Measurements from ENCODE around the gene MFSD11. TPM values are rescaled to one million over a fixed set of nuclear protein-coding genes. Genes with fewer than 3 reads are reported as not detected.
"Not testable (repeated sequence)": the region's sequence is repeated elsewhere in the genome, so short reads cannot be mapped to it uniquely, and the experiment has no call there.

Gene MFSD11
- total RNA-seq (2014; rRNA removed; shearing (Covaris generic)) = 11.1 and 16.5 TPM in 2 replicates

DNA sequence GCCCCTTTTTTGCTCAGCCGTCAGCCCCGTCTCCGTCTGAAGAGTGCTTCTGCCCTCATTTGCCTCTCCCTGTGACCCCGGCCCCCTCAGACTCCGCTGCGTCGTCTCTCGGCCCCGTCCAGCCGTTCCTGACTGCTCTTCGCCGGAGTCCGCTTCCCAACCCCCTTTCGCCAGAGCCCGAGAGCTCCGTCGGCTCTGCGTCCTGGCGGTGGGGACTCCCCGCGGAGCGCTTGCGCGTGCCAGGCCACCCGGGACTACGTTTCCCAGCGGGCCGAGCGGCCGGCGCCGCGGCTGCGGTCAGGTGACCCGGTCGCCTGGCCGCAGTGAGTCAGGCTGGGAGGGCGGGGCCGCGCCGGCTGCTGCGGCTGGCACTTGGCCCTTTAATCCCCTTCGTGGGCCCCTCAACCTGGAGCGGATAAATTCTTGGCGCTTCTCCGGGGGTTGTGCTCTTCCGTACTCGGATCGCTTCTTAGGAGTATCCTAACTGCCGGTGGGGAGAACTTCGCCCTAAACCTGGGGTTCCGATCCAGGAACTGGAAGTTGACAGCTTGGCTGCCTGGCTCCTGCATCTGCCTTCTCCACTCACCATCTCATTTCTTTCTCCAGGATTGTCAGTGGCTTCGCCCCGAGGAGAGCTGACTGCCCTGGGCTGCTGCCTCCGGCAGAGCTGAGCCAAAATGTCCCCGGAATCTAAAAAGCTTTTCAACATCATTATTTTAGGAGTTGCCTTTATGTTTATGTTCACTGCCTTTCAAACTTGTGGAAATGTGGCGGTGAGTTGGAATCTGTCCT lies at the start of gene MFSD11:
Gene MFSD11, plus strand, starts transcription at position 444 of the 792 bp plus-strand sequence. Its CDS starts 234 bp downstream, at position 678.
- peak; percentile 98 for DNase-seq
- H3K36me3 ChIP-seq (replicated peaks; ENCODE audit: control insufficient read depth, insufficient read depth, low read length) = peaks cover 28% of the 10 kb centered on the region
- H3K27me3 ChIP-seq (ENCODE audit: control insufficient read depth, insufficient read depth, low read length) = no peaks in the 10 kb centered on the region
- H3K4me3 ChIP-seq (ENCODE audit: insufficient read depth, low read depth, low read length) = peak within 1 kb of the TSS; percentile 98

DNA sequence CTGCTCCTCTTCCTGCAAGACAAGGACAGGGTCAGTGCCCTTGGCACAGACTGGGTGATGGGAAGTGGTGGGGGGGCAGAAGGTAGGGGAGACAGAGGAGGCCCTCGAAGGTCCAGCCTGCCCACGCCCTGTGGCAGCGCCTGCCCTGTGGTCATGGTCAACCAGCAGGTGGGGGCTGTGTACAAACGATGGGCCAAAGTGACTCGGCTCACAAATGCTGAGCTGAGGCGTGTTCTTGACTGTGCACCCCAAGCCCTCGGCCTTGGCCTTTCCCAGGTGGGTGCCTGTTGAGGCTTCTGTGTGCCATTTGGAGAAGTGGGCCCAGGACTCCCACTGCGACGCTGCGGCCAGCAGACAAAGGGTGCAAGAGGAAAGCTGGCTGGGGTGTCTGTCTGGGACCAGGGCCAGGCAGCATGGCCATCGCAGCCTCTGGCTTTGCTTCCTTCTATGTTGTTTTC lies 49.7 kb upstream of the MFSD11 start:
- H3K4me3 ChIP-seq (ENCODE audit: insufficient read depth, low read depth, low read length) = no peak overlapping the region
- no peaks in the 10 kb centered on the region for H3K27me3 ChIP-seq (ENCODE audit: control insufficient read depth, insufficient read depth, low read length)
- no peak for DNase-seq

DNA sequence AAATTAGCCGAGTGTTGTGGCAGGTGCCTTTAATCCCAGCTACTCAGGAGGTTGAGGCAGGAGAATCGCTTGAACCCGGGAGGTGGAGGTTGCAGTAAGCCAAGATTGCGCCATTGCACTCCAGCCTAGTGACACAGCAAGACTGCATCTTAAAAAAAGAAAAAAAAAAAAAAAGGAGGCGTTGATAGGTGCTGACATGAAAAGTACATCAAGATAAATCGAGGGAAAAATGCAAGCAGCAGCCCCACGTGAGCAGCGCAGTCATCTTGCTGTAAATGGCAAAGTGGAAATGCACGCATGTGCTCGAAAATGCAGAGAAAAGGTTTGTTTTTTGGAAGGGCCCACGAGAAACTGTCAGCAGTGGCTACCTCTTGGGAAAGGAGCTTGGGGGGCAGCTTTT lies 48.1 kb upstream of the MFSD11 start:
- no peak for DNase-seq
- no peaks in the 10 kb centered on the region for H3K27me3 ChIP-seq (ENCODE audit: control insufficient read depth, insufficient read depth, low read length)
- no peaks in the 10 kb centered on the region for H3K36me3 ChIP-seq (replicated peaks; ENCODE audit: control insufficient read depth, insufficient read depth, low read length)
- no peak overlapping the region for H3K4me3 ChIP-seq (ENCODE audit: insufficient read depth, low read depth, low read length)

More for the DNA sequence above, 49.7 kb upstream of the MFSD11 start:
- no peaks in the 10 kb centered on the region for H3K36me3 ChIP-seq (replicated peaks; ENCODE audit: control insufficient read depth, insufficient read depth, low read length)

DNA sequence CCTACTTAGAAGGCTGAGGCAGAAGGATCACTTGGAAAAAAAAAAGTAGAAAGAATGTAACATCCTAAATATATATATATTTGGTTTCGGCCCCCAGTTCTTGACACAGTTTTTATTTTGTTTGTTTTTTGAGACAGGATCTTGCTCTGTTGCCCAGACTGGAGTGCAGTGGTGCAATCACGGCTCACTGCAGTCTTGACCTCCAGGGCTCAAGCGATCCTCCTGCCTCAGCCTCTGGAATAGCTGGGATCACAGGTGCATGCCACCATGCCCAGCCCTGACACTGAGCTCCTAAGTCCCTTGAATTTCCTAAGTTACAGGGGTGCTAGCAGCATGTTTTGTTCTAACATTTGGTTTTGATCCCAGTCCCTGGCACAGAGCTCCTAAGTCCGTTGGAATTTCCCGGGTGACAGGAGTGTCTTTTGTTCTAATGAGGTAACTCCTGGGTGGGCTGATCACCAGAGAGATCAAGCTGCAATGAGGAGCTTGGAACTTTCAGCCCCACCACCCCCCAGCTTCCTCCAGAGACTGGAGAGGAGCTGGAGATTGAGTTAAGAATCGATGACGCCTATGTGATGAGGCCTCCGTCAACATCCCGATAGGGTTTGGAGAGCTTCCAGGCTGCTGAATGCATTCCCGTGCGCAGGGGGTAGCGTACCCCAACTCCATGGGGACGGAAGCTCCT lies 47.2 kb upstream of the MFSD11 start:
- H3K27me3 ChIP-seq (ENCODE audit: control insufficient read depth, insufficient read depth, low read length) = no peaks in the 10 kb centered on the region
- H3K36me3 ChIP-seq (replicated peaks; ENCODE audit: control insufficient read depth, insufficient read depth, low read length) = no peaks in the 10 kb centered on the region
- no peak for DNase-seq
- H3K4me3 ChIP-seq (ENCODE audit: insufficient read depth, low read depth, low read length) = no peak overlapping the region

DNA sequence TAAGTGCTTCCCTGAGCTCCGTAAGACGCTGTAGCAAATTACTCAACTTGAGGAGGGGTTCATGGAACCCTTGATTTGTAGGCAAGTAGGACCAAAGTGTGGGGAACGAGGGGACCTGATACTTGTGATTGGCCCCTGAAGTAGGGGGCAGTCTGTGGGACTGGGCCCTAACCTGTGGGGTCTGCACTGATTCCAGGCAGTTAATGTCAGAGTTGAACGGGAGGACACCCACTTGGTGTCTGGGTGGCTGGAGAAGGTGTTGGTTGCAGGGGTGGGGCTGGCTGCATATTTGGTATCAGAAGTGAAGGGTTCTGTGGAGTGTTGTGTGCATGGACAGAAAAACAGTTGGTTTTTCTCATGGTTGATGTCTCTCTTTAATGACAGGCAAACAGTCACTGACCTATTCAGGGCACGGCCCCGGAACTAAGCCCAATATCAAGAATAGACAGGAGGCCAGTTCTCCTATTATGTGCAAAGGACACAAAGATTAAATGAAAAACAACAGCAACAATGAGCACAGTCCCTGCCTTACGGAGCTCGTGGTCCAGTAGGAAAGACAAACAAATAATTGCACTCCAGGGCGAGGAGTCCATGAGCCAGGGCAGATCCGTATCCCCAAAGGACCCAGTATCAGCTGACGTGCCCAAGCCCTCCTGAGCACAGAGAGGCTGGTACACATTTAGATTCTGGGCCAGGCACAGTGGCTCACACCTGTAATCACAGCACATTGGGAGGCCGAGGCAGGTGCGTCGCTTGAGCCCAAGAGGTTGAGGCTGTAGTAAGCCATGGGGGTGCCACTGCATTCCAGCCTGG lies 46.3 kb upstream of the MFSD11 start:
- H3K36me3 ChIP-seq (replicated peaks; ENCODE audit: control insufficient read depth, insufficient read depth, low read length) = no peaks in the 10 kb centered on the region

DNA sequence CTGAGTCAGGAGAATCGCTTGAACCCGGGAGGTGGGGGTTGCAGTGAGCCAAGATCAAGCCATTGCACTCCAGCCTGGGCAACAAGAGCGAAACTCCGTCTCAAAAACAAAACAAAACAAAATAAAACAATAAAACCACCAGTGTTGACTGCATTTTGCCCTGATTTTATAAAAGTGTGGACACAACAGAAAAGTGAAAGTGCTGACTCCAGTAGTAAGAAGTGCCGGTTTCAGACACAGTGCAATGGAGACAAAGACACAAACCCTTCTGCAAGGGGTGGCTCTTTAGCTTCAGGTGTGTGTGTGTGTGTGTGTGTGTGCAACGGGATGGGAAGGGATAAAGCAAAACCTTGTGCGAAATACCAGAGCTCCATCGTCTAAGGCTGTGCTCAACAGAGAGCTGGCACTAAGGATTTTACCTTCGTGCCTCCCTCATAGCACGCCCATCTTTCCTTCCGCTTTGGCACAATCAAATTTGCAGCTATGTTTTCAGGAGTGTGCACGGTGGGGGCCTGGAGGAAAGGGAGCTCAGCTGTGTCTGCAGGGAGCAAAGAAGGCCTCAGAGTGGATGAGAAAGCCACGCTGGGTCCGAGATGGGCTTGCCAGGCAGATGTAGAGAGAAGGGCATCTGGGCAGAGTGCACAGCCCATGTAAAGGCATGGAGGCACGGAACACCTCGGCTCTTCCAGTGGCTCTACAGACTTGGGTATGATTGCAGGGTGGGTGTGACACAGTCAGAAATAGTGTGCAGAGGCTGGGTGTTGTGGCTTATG lies 42.7 kb upstream of the MFSD11 start:
- no peak overlapping the region for H3K4me3 ChIP-seq (ENCODE audit: insufficient read depth, low read depth, low read length)
- no peak for DNase-seq
- H3K27me3 ChIP-seq (ENCODE audit: control insufficient read depth, insufficient read depth, low read length) = no peaks in the 10 kb centered on the region
- H3K36me3 ChIP-seq (replicated peaks; ENCODE audit: control insufficient read depth, insufficient read depth, low read length) = no peaks in the 10 kb centered on the region

More for the DNA sequence above, 46.3 kb upstream of the MFSD11 start:
- no peaks in the 10 kb centered on the region for H3K27me3 ChIP-seq (ENCODE audit: control insufficient read depth, insufficient read depth, low read length)
- no peak overlapping the region for H3K4me3 ChIP-seq (ENCODE audit: insufficient read depth, low read depth, low read length)
- DNase-seq = no peak

DNA sequence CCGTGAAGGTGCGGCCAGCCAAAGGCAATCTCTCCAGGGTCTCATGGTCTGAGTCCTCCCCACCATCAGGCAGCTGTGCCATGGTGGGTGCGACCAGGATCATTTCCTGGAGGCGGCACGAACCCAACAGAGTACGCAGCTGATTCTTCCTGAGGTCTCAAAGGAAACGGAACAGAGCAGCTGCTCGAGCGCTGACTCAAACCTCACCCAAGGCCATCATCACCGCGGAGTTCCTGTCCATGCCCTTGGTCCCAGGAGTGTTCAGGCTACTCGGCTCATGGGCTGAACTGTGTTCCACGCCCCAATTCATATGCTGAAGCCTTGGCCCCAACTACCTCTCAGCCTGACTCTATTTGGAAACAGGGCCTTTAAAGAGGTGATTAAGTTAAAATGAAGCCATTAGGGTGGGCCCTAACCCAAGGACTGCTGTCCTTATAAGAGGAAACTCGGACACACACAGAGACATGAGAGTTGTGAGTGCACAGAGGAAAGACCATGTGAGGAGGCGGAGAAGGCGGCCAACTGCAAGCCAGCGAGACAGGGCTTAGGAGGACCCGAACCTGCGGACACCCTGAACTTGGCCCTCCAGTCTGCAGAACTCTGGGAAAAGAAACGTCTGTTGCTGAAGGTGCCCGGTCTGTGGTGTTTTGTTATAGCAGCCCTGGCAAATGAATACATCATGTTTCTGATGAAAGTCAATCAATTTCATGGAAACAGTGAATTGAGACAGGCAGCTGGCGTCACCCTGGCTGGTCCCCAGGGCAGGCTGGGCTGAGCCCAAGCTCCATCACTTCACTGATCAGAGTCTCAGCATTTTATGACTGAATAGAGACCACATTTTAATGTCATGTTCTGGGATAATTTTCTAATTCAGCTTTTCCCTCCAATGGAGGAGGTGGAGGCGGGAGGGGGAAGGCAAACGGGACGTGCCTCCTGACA lies 40.9 kb upstream of the MFSD11 start:
- no peak for DNase-seq
- no peaks in the 10 kb centered on the region for H3K36me3 ChIP-seq (replicated peaks; ENCODE audit: control insufficient read depth, insufficient read depth, low read length)
- H3K27me3 ChIP-seq (ENCODE audit: control insufficient read depth, insufficient read depth, low read length) = no peaks in the 10 kb centered on the region
- H3K4me3 ChIP-seq (ENCODE audit: insufficient read depth, low read depth, low read length) = no peak overlapping the region

DNA sequence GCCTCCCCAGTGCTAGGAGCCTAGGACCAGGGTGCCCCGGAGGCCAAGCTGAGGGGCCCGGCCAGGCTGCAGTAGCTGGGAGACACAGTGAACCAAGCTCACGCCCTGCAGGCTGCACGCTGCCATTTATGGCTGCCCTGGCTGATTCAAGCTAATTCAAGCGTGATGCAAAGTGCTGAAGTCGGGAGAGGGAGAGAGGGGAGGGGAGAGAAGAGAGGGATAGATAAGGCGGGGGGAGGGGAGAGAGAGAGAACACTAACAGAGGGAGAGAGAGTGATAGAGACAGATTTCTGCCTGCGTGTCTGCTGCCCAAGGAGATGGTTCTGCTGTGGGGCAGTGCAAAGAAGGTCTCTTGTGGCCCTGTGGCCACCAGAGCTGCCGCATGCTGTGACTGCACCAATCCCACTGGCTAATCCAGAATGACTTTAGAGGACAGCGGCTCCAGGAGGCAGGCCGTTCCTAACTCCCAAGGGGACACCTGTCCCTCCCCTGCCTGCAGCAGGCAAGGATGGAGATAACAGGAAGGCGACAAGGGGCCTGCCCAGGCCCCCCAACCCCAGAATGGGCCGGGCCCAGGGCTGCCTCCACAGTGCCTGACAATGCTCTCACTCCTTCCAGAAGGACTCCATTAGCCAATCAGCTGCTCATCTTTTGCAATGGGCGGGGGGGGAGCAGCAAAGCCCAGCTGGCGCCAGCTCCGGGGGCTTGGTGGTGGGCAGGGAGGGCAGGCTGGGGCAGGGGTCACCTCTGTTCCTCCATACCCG lies 40.0 kb upstream of the MFSD11 start:
- peak; percentile 87 for DNase-seq
- H3K4me3 ChIP-seq (ENCODE audit: insufficient read depth, low read depth, low read length) = no peak overlapping the region
- H3K27me3 ChIP-seq (ENCODE audit: control insufficient read depth, insufficient read depth, low read length) = no peaks in the 10 kb centered on the region
- H3K36me3 ChIP-seq (replicated peaks; ENCODE audit: control insufficient read depth, insufficient read depth, low read length) = no peaks in the 10 kb centered on the region

DNA sequence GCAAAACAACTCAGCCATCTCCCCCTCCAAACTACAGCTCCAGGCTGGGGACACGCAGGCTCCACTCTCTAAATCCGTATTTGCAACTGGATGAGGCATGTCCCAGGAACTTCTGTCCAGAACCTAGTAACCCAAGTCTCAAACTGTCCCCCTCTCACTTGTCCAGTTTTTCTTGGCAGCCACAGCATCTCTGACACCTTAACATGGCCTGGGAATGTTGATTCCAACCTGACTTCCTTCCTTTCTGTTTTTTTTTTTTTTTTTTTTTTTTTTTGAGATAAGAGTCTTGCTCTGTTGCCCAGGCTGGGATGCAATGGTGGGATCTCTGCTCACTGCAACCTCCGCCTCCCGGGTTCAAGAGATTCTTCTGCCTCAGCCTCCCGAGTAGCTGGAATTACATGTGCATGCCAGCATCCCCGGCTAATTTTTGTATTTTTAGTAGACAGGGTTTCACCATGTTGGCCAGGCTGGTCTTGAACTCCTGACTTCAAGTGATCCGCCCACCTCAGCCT lies 39.4 kb upstream of the MFSD11 start:
- not testable (repeated sequence) for H3K36me3 ChIP-seq (replicated peaks; ENCODE audit: control insufficient read depth, insufficient read depth, low read length); H3K27me3 ChIP-seq (ENCODE audit: control insufficient read depth, insufficient read depth, low read length); H3K4me3 ChIP-seq (ENCODE audit: insufficient read depth, low read depth, low read length); DNase-seq

DNA sequence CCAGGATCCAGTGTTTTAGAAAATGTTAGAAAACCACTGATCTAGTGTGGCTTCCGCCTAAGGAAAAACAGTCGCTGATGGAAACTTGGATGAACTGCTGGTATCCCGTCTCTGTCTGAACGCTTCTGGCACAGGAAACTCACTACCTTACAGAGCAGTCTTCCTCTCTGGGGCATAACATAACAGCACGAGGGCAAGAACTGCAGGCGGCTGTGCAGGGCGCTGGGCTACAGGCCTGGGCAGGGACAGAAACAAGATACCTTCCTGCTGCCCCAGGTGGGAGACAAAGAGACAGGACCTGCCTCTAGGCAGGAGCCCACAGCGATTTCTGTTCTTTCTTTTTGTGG lies 37.7 kb upstream of the MFSD11 start:
- no peaks in the 10 kb centered on the region for H3K27me3 ChIP-seq (ENCODE audit: control insufficient read depth, insufficient read depth, low read length)
- H3K36me3 ChIP-seq (replicated peaks; ENCODE audit: control insufficient read depth, insufficient read depth, low read length) = no peaks in the 10 kb centered on the region
- DNase-seq = peak; percentile 69
- no peak overlapping the region for H3K4me3 ChIP-seq (ENCODE audit: insufficient read depth, low read depth, low read length)

DNA sequence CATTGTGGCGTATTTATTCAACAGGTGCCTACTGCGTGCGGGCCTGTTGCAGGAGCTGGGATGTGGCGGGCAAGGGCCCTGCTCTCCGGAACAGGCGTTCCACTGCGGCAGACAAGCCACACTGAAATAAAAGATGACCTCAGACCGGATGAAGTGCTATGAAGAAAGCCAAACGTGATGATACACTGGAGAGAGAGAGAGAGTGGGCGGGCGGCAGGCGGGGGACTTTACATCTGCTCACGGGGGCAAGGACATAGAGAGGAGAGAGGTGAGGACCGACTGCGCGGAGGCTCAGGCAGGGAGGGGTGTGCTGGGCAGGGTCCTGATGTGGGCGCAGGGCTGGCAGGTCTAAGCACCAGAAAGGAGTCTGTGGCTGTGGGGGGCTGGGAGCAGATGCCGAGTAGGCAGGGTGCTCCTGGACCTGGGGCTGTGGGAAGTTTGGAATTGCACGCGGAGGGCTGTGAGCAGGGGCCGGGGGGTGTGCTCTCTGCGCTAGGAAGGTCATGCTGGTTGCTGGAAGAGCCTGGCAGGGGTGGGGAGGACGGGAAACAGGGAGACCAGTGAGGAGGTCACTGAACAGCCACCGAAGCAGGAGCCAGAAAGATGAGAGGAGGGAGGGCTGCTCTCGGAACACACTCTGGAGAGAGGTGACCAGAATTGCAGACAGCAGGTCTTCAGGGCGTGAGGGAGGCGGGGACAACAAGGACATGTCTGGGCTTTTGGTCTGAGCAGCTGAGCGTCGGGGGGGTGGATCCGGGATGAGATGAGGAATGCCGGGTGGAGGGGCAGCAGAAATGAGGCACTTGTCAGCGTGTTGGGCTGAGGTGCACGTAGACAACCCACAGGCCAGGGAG lies 37.1 kb upstream of the MFSD11 start:
- H3K36me3 ChIP-seq (replicated peaks; ENCODE audit: control insufficient read depth, insufficient read depth, low read length) = no peaks in the 10 kb centered on the region
- no peak overlapping the region for H3K4me3 ChIP-seq (ENCODE audit: insufficient read depth, low read depth, low read length)
- peak; percentile 86 for DNase-seq
- H3K27me3 ChIP-seq (ENCODE audit: control insufficient read depth, insufficient read depth, low read length) = no peaks in the 10 kb centered on the region

DNA sequence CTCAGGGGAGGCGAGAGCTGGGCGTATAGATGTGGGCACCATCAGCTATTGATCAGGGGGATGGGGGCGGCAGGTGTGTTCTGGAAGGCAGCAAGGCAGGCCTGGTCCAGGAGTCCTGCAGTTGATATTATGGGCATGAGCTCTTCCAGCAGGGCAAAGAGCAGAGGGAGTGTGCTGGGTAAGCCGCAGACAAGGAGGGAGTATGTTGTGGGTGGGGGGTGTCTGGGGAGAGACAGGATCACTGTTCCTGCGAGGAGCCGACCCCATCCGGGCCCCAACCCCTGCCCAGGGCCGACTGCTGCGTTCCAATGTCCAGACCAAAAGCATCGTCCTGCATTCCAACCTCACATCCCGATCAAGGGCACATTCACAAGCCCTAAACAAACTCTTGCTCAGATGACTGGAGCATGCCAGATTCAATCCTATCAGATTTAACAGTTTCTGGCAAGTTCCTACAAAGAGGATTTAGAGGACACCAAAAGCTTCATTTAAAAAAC lies 36.4 kb upstream of the MFSD11 start:
- DNase-seq = no peak
- no peaks in the 10 kb centered on the region for H3K36me3 ChIP-seq (replicated peaks; ENCODE audit: control insufficient read depth, insufficient read depth, low read length)
- no peaks in the 10 kb centered on the region for H3K27me3 ChIP-seq (ENCODE audit: control insufficient read depth, insufficient read depth, low read length)
- H3K4me3 ChIP-seq (ENCODE audit: insufficient read depth, low read depth, low read length) = no peak overlapping the region
